Subcutaneous adipose tissue (tissue), 4 donors: ENCODE results near the gene SCARB1. TPM values are rescaled to one million over a fixed set of nuclear protein-coding genes. Genes with fewer than 3 reads are reported as not detected.

Experiments used
- CTCF ChIP-seq: fragments of 450-650 bp; IDR thresholded peaks from one replicate; pipeline ENCODE4 v1.5.1; 2016; ENCODE audit warnings: low read depth, mild to moderate bottlenecking, control low read depth, antibody characterized with exemption, moderate library complexity
- small RNA-seq: library from RNA; depleted of rRNA; stranded (forward); fragments of <200 nt; gene quantifications from one replicate; pipeline ENCODE3, GENCODE V24; 2016
- total RNA-seq, 4 donors: library from RNA; depleted of rRNA; stranded (reverse); fragments of >200 nt; gene quantifications; one replicate each; pipeline ENCODE4 v1.1.0, GENCODE V29; 2016

Gene SCARB1
- total RNA-seq, 4 donors from 2014 or later: 26.6 to 58.6 (median 38.2) TPM

- TF ChIP-seq CTCF: no peak
Measured at GRCh38 chr12:124732275-124733075, 131.2 kb downstream of the SCARB1 start.

DNA sequence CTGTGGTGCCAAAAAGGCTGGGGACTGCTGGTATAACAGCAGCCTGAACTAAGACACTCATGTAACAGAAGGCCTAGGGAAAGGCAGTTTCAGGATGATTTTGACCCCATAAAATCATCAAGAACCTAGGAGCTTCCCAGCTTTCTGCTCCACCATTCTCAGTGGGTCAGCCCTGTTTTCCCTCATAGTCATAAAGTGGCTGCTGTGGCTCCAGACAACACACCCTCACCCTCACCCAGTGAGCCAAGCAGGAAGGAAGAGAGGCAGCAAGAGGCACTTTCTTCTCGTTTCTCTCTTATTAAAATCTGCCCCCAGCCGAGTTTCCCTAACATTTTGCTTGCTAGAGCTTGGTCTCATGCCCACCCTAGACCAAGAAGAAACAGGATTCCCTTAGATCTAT is 131.8 kb downstream of the SCARB1 start:
- no peak for TF ChIP-seq CTCF

- TF ChIP-seq CTCF: no peak
Measured at GRCh38 chr12:124730455-124730932, 133.2 kb downstream of the SCARB1 start.

DNA sequence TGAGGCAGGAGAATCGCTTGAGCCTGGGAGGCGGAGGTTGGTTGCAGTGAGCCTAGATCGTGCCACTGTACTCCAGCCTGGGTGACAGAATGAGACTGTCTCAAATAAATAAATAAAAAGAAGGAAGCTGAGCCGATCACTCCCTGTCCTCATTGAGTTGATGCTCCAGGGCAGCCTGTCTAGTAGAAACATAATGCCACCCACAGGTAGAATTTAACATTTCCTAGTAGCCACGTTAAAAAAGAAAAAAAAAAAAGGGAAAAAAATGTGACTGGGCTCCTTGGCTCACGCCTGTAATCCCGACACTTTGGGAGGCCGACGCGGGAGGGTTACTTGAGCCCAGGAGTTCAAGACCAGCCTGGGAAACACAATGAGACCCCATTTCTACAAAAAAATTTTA is 135.7 kb downstream of the SCARB1 start:
- no peak for TF ChIP-seq CTCF

GRCh38 chr12:124727264-124727800 is 136.3 kb downstream of the SCARB1 start:
- no peak for TF ChIP-seq CTCF

Small RNA genes lying within 50 kb of the gene (small RNA-seq; reads per million reads assigned to genes)
- not detected for gene RNU6-927P

Other genes starting within 250 kb of the SCARB1 start
- 1,000 to 10,000 TPM in 3 of 4 donors, 100 to 1,000 TPM in 1; 930 to 1,581 (median 1,433) TPM for gene UBC, start 50.8 kb upstream of the SCARB1 start, total RNA-seq
- gene DHX37, start 125.3 kb upstream of the SCARB1 start, total RNA-seq: 10 to 100 TPM in 2 of 4 donors, 1 to 10 TPM in 2; 7.3 to 14.3 (median 9.0) TPM
- 1 to 10 TPM; 4.7 to 5.8 (median 5.0) TPM for gene BRI3BP, start 129.8 kb upstream of the SCARB1 start, total RNA-seq
- gene AACS, start 201.6 kb upstream of the SCARB1 start, total RNA-seq: 10 to 100 TPM; 15.3 to 79.1 (median 29.7) TPM